Aorta (tissue), 5 donors: Measurements from ENCODE around the gene TRAP1. TPM values are rescaled to one million over a fixed set of nuclear protein-coding genes. Genes with fewer than 3 reads are reported as not detected.
A peak's percentile ranks its signal among the peaks of the same experiment; 100 is the strongest.

Source experiments
- ATAC-seq: fragments of 200-7000 bp; cut with Tn5 transposase; one replicate; pipeline ENCODE4 v1.9.1; 2022; ENCODE audit warnings: moderate library complexity; ENCODE audit not compliant: low FRiP score
- DNase-seq, 2 donors: peaks; one replicate each; pipeline ENCODE4 v3.0.0-alpha.2; 2020
- H3K27ac ChIP-seq, 2 donors: one replicate each; pipeline ENCODE4 v1.5.1; 2013; ENCODE audit warnings: low read length in 2 of 2, mild to moderate bottlenecking in 2 of 2, moderate library complexity in 2 of 2, control low read depth in 1 of 2, inconsistent platforms in 1 of 2, low read depth in 1 of 2
- H3K27me3 ChIP-seq, 2 donors: one replicate each; pipeline ENCODE4 v1.6.1; 2013; ENCODE audit warnings: control low read depth in 1 of 2, low read length in 1 of 2, mild to moderate bottlenecking in 1 of 2, moderate library complexity in 1 of 2; ENCODE audit not compliant: insufficient read depth in 2 of 2, control insufficient read depth in 1 of 2
- H3K36me3 ChIP-seq, 2 donors: one replicate each; pipeline ENCODE4 v1.6.1; 2013; ENCODE audit warnings: control low read depth in 1 of 2, low read length in 1 of 2, mild to moderate bottlenecking in 1 of 2; ENCODE audit not compliant: insufficient read depth in 2 of 2, control insufficient read depth in 1 of 2
- H3K4me1 ChIP-seq, 2 donors: one replicate each; pipeline ENCODE4 v1.6.1; 2013; ENCODE audit warnings: low read length in 2 of 2, control low read depth in 1 of 2, mild to moderate bottlenecking in 1 of 2, moderate library complexity in 1 of 2; ENCODE audit not compliant: insufficient read depth in 2 of 2, control insufficient read depth in 1 of 2
- H3K4me3 ChIP-seq, 2 donors: one replicate each; pipeline ENCODE4 v1.5.1; 2013; ENCODE audit warnings: low read length in 2 of 2, control low read depth in 1 of 2, mild to moderate bottlenecking in 1 of 2
- H3K9me3 ChIP-seq: one replicate; pipeline ENCODE4 v1.6.1; 2013; ENCODE audit warnings: mild to moderate bottlenecking, low read length; ENCODE audit not compliant: control insufficient read depth
- WGBS, 2 donors: extraction: QIAGEN DNeasy Blood & Tissue Kit; methylation state at CpG; one replicate each; pipeline ENCODE4 v1.1.7; 2013; 5-methylcytosine and 5-hydroxymethylcytosine counted together
- intact Hi-C, 2 donors: fragments of 100-400 bp; cut with DNase I; formaldehyde crosslinking; loops; one replicate each; pipeline versions ENCODE4 v1.14.2 to v1.15.0; 2022
- polyA plus RNA-seq, 2 donors: library from polyadenylated mRNA; stranded (reverse); fragments of 200-250 nt; gene quantifications; one replicate each; pipeline ENCODE4 v1.2.3, GENCODE V29; 2013
- total RNA-seq, 2 donors: library from RNA; stranded (reverse); fragmentation: NEBNext Ultra II Directional; extraction: Animal tissue kit (Norgen Biotek cat#: 25700); gene quantifications; one replicate each; pipeline ENCODE4 v1.2.1, GENCODE V29; 2021
- donor health status: healthy with polysubstance abuse.
- donor health status: Bipolar disorder and iron deficiency.
- donor health status: DM: no; HTN: no; CAD: no.
- donor health status: DM: no; HTN: no; CAD: no.
- donor health status: DM: yes; HTN: yes; CAD: no.

Gene TRAP1
- total and polyA plus RNA-seq, 4 donors: 19.2 to 183 (median 58.6) TPM

DNA sequence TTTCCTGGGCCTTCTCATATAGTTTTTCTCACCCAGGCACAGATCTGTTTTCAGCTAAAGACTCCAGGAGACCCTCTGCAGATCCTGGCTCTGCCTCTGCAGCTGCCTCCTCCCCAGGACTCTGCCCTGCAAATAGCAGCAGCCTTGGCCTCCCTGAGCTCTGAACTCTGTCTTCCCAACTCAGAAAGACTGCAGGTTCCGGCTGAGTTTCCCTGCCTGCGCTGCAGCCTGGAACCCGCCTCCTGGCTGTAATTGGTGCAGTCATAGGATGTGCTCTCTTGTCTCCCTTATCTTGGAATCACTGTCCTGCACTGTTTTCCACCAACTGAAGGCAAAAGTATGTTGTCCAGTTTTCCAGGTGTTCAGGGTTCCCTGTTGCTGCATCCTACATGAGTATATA lies 77.1 kb downstream of the TRAP1 start:
- Histone ChIP-seq H3K36me3 (peaks cover 0 to 2% of the 10 kb centered on the region in 2 donors), H3K4me1 (no peaks in the 10 kb centered on the region), H3K4me3 (no peak overlapping the region), H3K27ac (no peak overlapping the region), H3K27me3 (no peaks in the 10 kb centered on the region), H3K9me3 (no peaks in the 10 kb centered on the region)
- WGBS, 2 donors: 89 to 98% methylated on average over 3 of the region's 3 CpGs
- no peak for ATAC-seq
- DNase-seq: no peak
- intact Hi-C loops: no loop called here

DNA sequence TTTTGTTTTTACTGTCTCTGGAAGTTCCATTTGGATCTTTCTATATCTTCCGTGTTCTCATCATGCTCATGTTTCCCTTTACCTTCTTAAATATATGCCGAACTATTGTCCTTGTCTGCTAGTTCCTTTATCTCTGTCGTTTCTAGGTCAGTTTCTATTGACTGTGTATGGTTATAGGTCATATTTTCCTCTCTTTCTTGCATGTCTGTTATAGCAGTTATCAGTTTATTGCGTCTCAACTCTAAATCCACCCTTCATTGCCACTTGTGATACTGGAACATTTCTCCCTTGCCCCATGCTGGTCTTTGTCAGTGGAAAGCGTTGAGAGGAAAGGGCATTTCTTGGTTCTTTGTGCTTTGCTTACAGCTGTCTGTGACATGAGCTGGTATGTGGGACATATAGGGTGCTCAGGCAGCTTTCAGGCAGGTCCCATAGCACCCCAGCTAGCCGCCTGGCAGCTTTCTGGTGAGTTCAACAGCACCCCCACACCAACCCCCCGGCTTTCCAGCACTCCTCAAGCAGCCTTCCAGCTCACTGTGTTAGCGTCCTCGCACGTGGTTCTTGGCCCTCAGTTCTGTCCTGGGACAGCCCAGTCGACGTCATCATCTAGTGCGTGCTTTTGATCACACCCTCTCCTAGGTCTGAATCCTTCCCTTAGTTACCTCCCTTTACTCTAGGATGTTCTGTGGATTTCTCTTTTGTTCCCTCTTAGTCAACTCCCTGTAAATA lies 78.2 kb downstream of the TRAP1 start:
- Histone ChIP-seq H3K27ac (no peak overlapping the region), H3K27me3 (no peaks in the 10 kb centered on the region), H3K9me3 (no peaks in the 10 kb centered on the region), H3K36me3 (peaks cover 0 to 2% of the 10 kb centered on the region in 2 donors), H3K4me1 (no peaks in the 10 kb centered on the region), H3K4me3 (no peak overlapping the region)
- ATAC-seq (no peak), DNase-seq (peak in 1 of 2 donors; percentile 52)
- intact Hi-C loops: no loop called here
- WGBS, 2 donors: 93 to 94% methylated on average over 13 of the region's 13 CpGs

- H3K36me3 ChIP-seq: peaks cover 0 to 2% of the 10 kb centered on the region in 2 donors
- DNase-seq (no peak), ATAC-seq (no peak)
- H3K27ac ChIP-seq: no peak overlapping the region
- 77 to 82% methylated on average over 3 of the region's 3 CpGs for WGBS, 2 donors
- H3K4me3 ChIP-seq: no peak overlapping the region
- intact Hi-C loops: no loop called here
- no peaks in the 10 kb centered on the region for H3K9me3 ChIP-seq
- H3K4me1 ChIP-seq: no peaks in the 10 kb centered on the region
- H3K27me3 ChIP-seq: no peaks in the 10 kb centered on the region
Observed at GRCh38 chr16:3637371-3637923, 79.9 kb downstream of the TRAP1 start.

- H3K36me3 ChIP-seq: no peaks in the 10 kb centered on the region
- no peaks in the 10 kb centered on the region for H3K4me1 ChIP-seq
- 88% methylated on average over 4 of the region's 4 CpGs for WGBS, 2 donors
- ATAC-seq (no peak), DNase-seq (no peak)
- H3K9me3 ChIP-seq: no peaks in the 10 kb centered on the region
- no peak overlapping the region for H3K27ac ChIP-seq
- no peak overlapping the region for H3K4me3 ChIP-seq
- intact Hi-C loops: no loop called here
- H3K27me3 ChIP-seq: no peaks in the 10 kb centered on the region
Observed at GRCh38 chr16:3625911-3626732, 91.2 kb downstream of the TRAP1 start.

DNA sequence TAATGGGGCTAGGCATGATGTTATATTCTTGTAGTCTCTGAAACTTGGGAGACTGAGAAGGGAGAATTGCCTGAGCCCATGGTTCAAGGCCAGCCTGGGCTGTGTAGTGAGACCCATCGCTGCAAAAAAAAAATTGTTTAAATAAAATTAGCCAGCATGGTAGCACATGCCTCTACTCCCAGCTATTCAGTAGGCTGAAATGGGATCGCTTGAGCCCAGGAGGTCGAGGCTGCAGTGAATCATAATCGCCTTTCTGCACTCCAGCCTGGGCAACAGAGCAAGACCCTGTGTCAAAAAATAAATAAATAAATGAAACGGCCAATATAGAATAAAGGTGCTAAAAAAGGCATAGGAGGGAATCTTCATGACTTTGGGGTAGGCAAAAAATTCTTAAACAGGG lies 92.0 kb downstream of the TRAP1 start:
- H3K27me3 ChIP-seq: no peaks in the 10 kb centered on the region
- no peak for ATAC-seq
- DNase-seq: no peak
- no peak overlapping the region for H3K27ac ChIP-seq
- 90 to 92% methylated on average over 5 of the region's 5 CpGs for WGBS, 2 donors
- peaks cover 0 to 2% of the 10 kb centered on the region in 2 donors for H3K36me3 ChIP-seq
- intact Hi-C loops: no loop called here
- no peaks in the 10 kb centered on the region for H3K4me1 ChIP-seq
- no peaks in the 10 kb centered on the region for H3K9me3 ChIP-seq
- no peak overlapping the region for H3K4me3 ChIP-seq

DNA sequence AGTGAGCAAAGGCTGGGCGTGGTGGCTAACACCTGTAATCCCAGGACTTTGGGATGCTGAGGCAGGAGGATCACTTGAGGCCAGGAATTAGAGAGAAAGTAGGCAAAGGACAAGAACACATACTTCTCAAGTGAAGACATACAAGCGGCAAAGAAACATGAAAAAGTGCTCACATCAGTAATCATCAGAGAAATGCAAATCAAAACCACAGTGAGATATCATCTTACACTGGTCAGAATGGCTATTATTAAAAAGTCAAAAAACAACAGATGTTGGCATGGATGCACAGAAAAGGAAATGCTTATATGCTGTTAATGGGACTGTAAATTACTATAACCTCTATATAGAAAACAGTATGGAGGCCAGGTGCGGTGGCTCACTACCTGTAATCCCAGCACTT lies 93.7 kb downstream of the TRAP1 start:
- Histone ChIP-seq H3K4me3 (no peak overlapping the region), H3K9me3 (no peaks in the 10 kb centered on the region), H3K4me1 (no peaks in the 10 kb centered on the region), H3K36me3 (peaks cover 0 to 2% of the 10 kb centered on the region in 2 donors), H3K27me3 (no peaks in the 10 kb centered on the region), H3K27ac (no peak overlapping the region)
- DNase-seq (no peak), ATAC-seq (no peak)
- intact Hi-C loops: no loop called here
- WGBS, 2 donors: 95 to 96% methylated on average over 3 of the region's 3 CpGs

DNA sequence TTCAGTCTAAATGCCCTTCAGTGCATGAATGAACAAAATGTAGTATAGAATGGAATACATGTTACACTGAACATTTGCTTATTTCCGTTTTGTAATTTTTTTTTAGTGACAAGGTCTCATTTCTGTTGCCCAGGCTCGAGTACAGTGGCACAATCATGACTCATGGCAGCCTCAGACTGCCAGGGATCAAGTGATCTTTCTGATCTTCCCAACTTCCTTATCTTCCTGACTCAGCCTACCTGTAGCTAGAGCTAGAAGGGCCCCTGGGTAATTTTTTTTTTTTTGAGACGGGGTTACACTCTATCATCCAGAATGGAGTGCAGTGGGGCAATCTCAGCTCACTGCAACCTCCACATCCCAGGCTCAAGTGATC lies 98.6 kb downstream of the TRAP1 start:
- no peak for DNase-seq
- intact Hi-C loops: no loop called here
- Histone ChIP-seq H3K27ac (no peak overlapping the region), H3K4me1 (no peaks in the 10 kb centered on the region), H3K27me3 (no peaks in the 10 kb centered on the region), H3K9me3 (no peaks in the 10 kb centered on the region), H3K36me3 (peaks cover 0 to 2% of the 10 kb centered on the region in 2 donors), H3K4me3 (no peak overlapping the region)
- 75% methylated on average over 3 of the region's 3 CpGs for WGBS, 2 donors
- no peak for ATAC-seq

GRCh38 chr16:3612510-3613466 lies 104.5 kb downstream of the TRAP1 start:
- ATAC-seq (no peak), DNase-seq (no peak)
- H3K36me3 ChIP-seq: no peaks in the 10 kb centered on the region
- whole genome bisulfite sequencing, 2 donors: 84 to 90% methylated on average over 29 to 34 of the region's 34 CpGs
- no peaks in the 10 kb centered on the region for H3K4me1 ChIP-seq
- no peaks in the 10 kb centered on the region for H3K9me3 ChIP-seq
- intact Hi-C loops: loop anchor here (5.0 kb wide), 2 partner anchors 75 to 85 kb away; no protein-coding TSS in a partner anchor
- no peaks in the 10 kb centered on the region for H3K27me3 ChIP-seq
- H3K27ac ChIP-seq: no peak overlapping the region
- no peak overlapping the region for H3K4me3 ChIP-seq
